ENCODE data around the gene NMT2. TPM values are rescaled to one million over a fixed set of nuclear protein-coding genes. Genes with fewer than 3 reads are reported as not detected.
"Not testable (repeated sequence)": the region's sequence is repeated elsewhere in the genome, so short reads cannot be mapped to it uniquely, and the experiment has no call there.

Gene NMT2
- total and polyA plus RNA-seq, 10 of the 15 experiments (the other 5 are each of a cell fraction or from before 2014, with no cell fraction given), result 4.9 to 12.0 (median 9.2) TPM

GRCh38 chr10:15202301-15202621 is 33.8 kb upstream of the NMT2 start:
- DNase-seq (ENCODE audit: low read depth, low spot score); H3K9ac ChIP-seq (ENCODE audit: control insufficient read depth, insufficient read depth, low read length); H3K27ac ChIP-seq (ENCODE audit: control insufficient read depth, insufficient read depth); H3K9me3 ChIP-seq (replicated peaks; ENCODE audit: control insufficient read depth, insufficient read depth, low read length); H3K4me2 ChIP-seq (ENCODE audit: control insufficient read depth, insufficient read depth); H3K36me3 ChIP-seq (ENCODE audit: control insufficient read depth in 2 of 2, insufficient read depth in 2 of 2, low read length in 1 of 2); RAD21 ChIA-PET (ENCODE audit: unreplicated experiment); H4K20me1 ChIP-seq (ENCODE audit: control insufficient read depth, insufficient read depth); H3K4me1 ChIP-seq (ENCODE audit: control insufficient read depth, insufficient read depth, low read length); H3K4me3 ChIP-seq; in situ Hi-C loops (cut with MboI); intact Hi-C loops (cut with micrococcal nuclease; ENCODE audit: unreplicated experiment); ATAC-seq; BruUV-seq (replicated peaks); POLR2A ChIA-PET; H2AFZ ChIP-seq (ENCODE audit: control insufficient read depth, low read depth, low read length); H3K27me3 ChIP-seq (replicated peaks in 1 of 2; ENCODE audit: control insufficient read depth in 2 of 2, insufficient read depth in 2 of 2, low read length in 1 of 2); FAIRE-seq; H3K79me2 ChIP-seq (ENCODE audit: control insufficient read depth, insufficient read depth, low read length): not testable (repeated sequence)
- ChIA-PET CTCF (interaction anchor here (0.6 to 0.7 kb wide), 2 partner anchors 28 to 862 kb away, joined by 3 read pairs; no protein-coding TSS in a partner anchor), SMC1A (ENCODE audit: uncharacterized antibody, unreplicated experiment) (interaction anchor here (1.1 kb wide), 1 partner anchor 19 kb away, joined by 3 read pairs; no protein-coding TSS in a partner anchor)
- 59% methylated on average over 8 of the region's 8 CpGs for WGBS (ENCODE audit: insufficient coverage, insufficient replicate concordance, low lambda C conversion rate, missing lambda C conversion rate)

DNA sequence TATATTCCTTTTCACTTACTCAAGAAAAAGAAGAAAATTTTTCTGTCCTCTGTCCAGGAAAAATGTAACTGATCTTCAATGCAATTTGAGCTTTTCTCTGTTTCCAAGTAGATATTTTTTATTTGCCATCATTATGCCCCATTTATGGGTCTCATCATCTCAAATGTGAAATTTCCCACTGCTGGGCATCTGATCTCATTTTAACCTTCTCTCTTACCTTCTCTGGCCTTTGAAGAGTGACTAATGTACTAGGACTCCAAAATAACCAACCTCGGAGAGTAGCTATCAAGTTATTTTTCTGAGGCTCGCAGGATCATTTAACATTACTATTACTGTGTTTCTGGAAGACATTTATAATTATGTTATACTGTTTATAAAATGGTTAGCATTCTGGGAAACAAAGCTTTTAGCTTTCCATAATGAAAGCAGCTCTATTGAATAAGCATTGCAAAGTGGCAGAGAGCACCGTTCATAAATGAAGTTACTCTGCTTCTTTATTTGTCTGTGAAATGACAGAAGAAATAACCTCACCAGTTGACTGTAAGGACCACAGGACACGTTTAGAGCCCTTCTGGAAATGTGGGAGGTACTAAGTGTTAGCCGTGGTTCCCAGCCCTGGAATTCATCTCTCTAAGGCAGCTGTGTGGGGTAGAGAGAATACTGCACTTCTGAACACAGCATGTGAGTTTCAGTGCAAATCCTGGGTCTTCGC is 33.3 kb upstream of the NMT2 start:
- Histone ChIP-seq H3K9me3 (replicated peaks; ENCODE audit: control insufficient read depth, insufficient read depth, low read length) (no peaks in the 10 kb centered on the region), H4K20me1 (ENCODE audit: control insufficient read depth, insufficient read depth) (no peaks in the 10 kb centered on the region), H3K27me3 (replicated peaks in 1 of 2; ENCODE audit: control insufficient read depth in 2 of 2, insufficient read depth in 2 of 2, low read length in 1 of 2) (no peaks in the 10 kb centered on the region), H3K4me3 (no peak overlapping the region), H3K36me3 (ENCODE audit: control insufficient read depth in 2 of 2, insufficient read depth in 2 of 2, low read length in 1 of 2) (no peaks in the 10 kb centered on the region), H3K79me2 (ENCODE audit: control insufficient read depth, insufficient read depth, low read length) (no peaks in the 10 kb centered on the region), H3K9ac (ENCODE audit: control insufficient read depth, insufficient read depth, low read length) (no peak overlapping the region), H2AFZ (ENCODE audit: control insufficient read depth, low read depth, low read length) (no peak overlapping the region), H3K4me2 (ENCODE audit: control insufficient read depth, insufficient read depth) (no peak overlapping the region), H3K27ac (ENCODE audit: control insufficient read depth, insufficient read depth) (no peak overlapping the region), H3K4me1 (ENCODE audit: control insufficient read depth, insufficient read depth, low read length) (no peaks in the 10 kb centered on the region)
- SMC1A ChIA-PET (ENCODE audit: uncharacterized antibody, unreplicated experiment), result interaction anchor here (1.1 kb wide), 1 partner anchor 20 kb away, joined by 3 read pairs; no protein-coding TSS in a partner anchor
- no peak for DNase-seq (ENCODE audit: low read depth, low spot score)
- CTCF ChIA-PET, result interaction anchor here (0.6 to 0.8 kb wide), 2 partner anchors 35 to 862 kb away, joined by 3 read pairs; no protein-coding TSS in a partner anchor
- RAD21 ChIA-PET (ENCODE audit: unreplicated experiment), result no interaction called here
- intact Hi-C loops (cut with micrococcal nuclease; ENCODE audit: unreplicated experiment) (no loop called here), in situ Hi-C loops (cut with MboI) (no loop called here)
- TF ChIP-seq STAT3 (IDR thresholded peaks at IDR 0.05; ENCODE audit: low read depth, low read length), result no peak
- no TSS peak for BruUV-seq (replicated peaks)
- ATAC-seq, result no peak
- POLR2A ChIA-PET, result no interaction called here
- FAIRE-seq, result no peak
- whole genome bisulfite sequencing (ENCODE audit: insufficient coverage, insufficient replicate concordance, low lambda C conversion rate, missing lambda C conversion rate), result 54% methylated on average over 6 of the region's 6 CpGs

Data from GM12878 (cell line).